Measurements from ENCODE around the gene MICAL2. TPM values are rescaled to one million over a fixed set of nuclear protein-coding genes. Genes with fewer than 3 reads are reported as not detected.

Gene MICAL2
- total RNA-seq, 6 experiments from 2014 or later = 17.0 to 50.7 (median 35.9) TPM

GRCh38 chr11:12100429-12100828 is 10.0 kb upstream of the MICAL2 start:
- TF ChIP-seq POLR2A (IDR thresholded peaks at IDR 0.05) = no peak
- TF ChIP-seq, protein P1, sequence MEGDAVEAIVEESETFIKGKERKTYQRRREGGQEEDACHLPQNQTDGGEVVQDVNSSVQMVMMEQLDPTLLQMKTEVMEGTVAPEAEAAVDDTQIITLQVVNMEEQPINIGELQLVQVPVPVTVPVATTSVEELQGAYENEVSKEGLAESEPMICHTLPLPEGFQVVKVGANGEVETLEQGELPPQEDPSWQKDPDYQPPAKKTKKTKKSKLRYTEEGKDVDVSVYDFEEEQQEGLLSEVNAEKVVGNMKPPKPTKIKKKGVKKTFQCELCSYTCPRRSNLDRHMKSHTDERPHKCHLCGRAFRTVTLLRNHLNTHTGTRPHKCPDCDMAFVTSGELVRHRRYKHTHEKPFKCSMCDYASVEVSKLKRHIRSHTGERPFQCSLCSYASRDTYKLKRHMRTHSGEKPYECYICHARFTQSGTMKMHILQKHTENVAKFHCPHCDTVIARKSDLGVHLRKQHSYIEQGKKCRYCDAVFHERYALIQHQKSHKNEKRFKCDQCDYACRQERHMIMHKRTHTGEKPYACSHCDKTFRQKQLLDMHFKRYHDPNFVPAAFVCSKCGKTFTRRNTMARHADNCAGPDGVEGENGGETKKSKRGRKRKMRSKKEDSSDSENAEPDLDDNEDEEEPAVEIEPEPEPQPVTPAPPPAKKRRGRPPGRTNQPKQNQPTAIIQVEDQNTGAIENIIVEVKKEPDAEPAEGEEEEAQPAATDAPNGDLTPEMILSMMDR (IDR thresholded peaks at IDR 0.05) = no peak
- 72% methylated on average over 8 of the region's 8 CpGs for WGBS (ENCODE audit: insufficient coverage, low coverage, low lambda C conversion rate, missing lambda C conversion rate)
- H3K4me3 ChIP-seq = no peak overlapping the region
- no peak overlapping the region for H3K27ac ChIP-seq
- DNase-seq = no peak
- no peak for ATAC-seq
- H3K27me3 ChIP-seq = no peaks in the 10 kb centered on the region
- H3K36me3 ChIP-seq = no peaks in the 10 kb centered on the region
- no peaks in the 10 kb centered on the region for H3K4me1 ChIP-seq
- H3K9me3 ChIP-seq = no peaks in the 10 kb centered on the region
- intact Hi-C loops (cut with DNase I) = no loop called here

GRCh38 chr11:12100841-12101242 is 9.5 kb upstream of the MICAL2 start:
- DNase-seq (no peak), ATAC-seq (no peak)
- intact Hi-C loops (cut with DNase I) = no loop called here
- no peak overlapping the region for H3K27ac ChIP-seq
- H3K4me1 ChIP-seq = no peaks in the 10 kb centered on the region
- no peaks in the 10 kb centered on the region for H3K36me3 ChIP-seq
- H3K9me3 ChIP-seq = no peaks in the 10 kb centered on the region
- WGBS (ENCODE audit: insufficient coverage, low coverage, low lambda C conversion rate, missing lambda C conversion rate) = 94% methylated on average over 3 of the region's 5 CpGs
- no peak overlapping the region for H3K4me3 ChIP-seq
- H3K27me3 ChIP-seq = no peaks in the 10 kb centered on the region
- TF ChIP-seq, protein P1 (IDR thresholded peaks at IDR 0.05) = no peak
- TF ChIP-seq POLR2A (IDR thresholded peaks at IDR 0.05) = no peak

- no peaks in the 10 kb centered on the region for H3K36me3 ChIP-seq
- no peak for DNase-seq
- H3K4me1 ChIP-seq = no peaks in the 10 kb centered on the region
- H3K9me3 ChIP-seq = no peaks in the 10 kb centered on the region
- H3K27ac ChIP-seq = no peak overlapping the region
- 24% methylated on average over 1 of the region's 1 CpG for WGBS (ENCODE audit: insufficient coverage, low coverage, low lambda C conversion rate, missing lambda C conversion rate)
- TF ChIP-seq POLR2A (IDR thresholded peaks at IDR 0.05) = no peak
- TF ChIP-seq, protein P1 (IDR thresholded peaks at IDR 0.05) = no peak
- intact Hi-C loops (cut with DNase I) = no loop called here
- H3K4me3 ChIP-seq = no peak overlapping the region
- no peaks in the 10 kb centered on the region for H3K27me3 ChIP-seq
- ATAC-seq = no peak
These were observed 9.1 kb upstream of the MICAL2 start for GRCh38 chr11:12101318-12101717.

DNA sequence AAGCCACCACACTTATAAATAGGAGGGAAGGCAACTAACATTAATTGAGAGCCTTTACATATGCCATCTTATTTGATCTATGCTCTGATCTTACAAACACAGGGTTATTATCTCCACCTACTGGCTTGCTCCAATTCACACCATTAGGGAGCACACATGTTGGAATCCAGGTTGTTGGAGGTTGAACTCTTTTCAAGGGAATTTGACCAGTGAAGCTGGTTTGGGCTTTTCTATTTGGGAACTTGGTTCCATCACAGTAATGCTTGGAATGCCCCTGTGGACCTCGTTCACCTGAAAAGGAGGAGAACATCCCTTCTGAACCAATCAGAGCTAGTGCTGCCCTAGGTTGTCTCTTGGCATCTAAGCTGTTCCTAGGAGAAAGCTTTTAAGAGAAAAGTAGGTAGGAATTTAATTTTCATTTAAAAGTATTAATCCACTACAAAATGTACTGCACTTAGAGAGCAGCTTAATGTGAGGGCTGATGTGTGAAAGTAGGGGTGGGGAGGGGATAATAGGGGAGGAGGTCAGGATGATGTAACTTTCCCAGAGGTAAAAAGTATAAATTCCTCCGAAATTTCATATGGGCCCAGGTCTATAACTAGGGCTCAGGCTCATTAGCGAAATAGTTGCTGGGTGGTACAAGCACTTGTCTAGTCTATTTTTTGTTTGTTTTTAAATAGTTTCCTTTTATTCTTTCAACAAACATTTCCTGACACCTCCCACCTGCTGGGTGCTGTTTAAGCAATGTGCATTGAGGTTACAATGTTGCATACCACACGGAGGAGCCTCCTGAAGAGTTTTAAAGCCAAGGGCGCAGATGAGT is 7.6 kb upstream of the MICAL2 start:
- intact Hi-C loops (cut with DNase I) = no loop called here

More for the DNA sequence above, 7.6 kb upstream of the MICAL2 start:
- Histone ChIP-seq H3K9me3 (no peaks in the 10 kb centered on the region), H3K4me3 (no peak overlapping the region), H3K4me1 (no peaks in the 10 kb centered on the region), H3K27me3 (no peaks in the 10 kb centered on the region), H3K27ac (no peak overlapping the region), H3K36me3 (no peaks in the 10 kb centered on the region)
- DNase-seq (no peak), ATAC-seq (peak; percentile 59 to 76 (median 72))
- TF ChIP-seq, protein P1 (IDR thresholded peaks at IDR 0.05) = peak; percentile 22 to 34 (median 32)
- no peak for TF ChIP-seq POLR2A (IDR thresholded peaks at IDR 0.05)
- WGBS (ENCODE audit: insufficient coverage, low coverage, low lambda C conversion rate, missing lambda C conversion rate) = 55% methylated on average over 5 of the region's 5 CpGs
